ENCODE measurements around the gene CD55. TPM values are rescaled to one million over a fixed set of nuclear protein-coding genes. Genes with fewer than 3 reads are reported as not detected.

CD55 gene
- polyA plus RNA-seq, 1 of the 3 experiments (the other 2 are of a cell fraction), result 10.4 TPM

- Histone ChIP-seq H3K4me1 (ENCODE audit: control insufficient read depth in 1 of 2, insufficient read depth in 2 of 2, low read depth in 1 of 2, low read length in 1 of 2) (no peaks in the 10 kb centered on the region; a peak in 1 of 4 replicates), H2AFZ (ENCODE audit: low read depth) (no peak overlapping the region), H3K9ac (no peak overlapping the region), H3K79me2 (ENCODE audit: insufficient read depth) (no peaks in the 10 kb centered on the region), H3K4me2 (no peak overlapping the region), H3K27me3 (ENCODE audit: insufficient read depth) (peaks cover 13% of the 10 kb centered on the region; the same call in 1 of the 2 replicates), H3K4me3 (ENCODE audit: low read depth in 2 of 2, low read length in 1 of 2) (no peak overlapping the region), H3K9me2 (no peaks in the 10 kb centered on the region), H3F3A (replicated peaks; ENCODE audit: insufficient read depth) (peaks cover 7% of the 10 kb centered on the region), H3K36me3 (replicated peaks in 1 of 2; ENCODE audit: control insufficient read depth in 1 of 2, insufficient read depth in 2 of 2, low read length in 1 of 2) (no peaks in the 10 kb centered on the region), H3K9me3 (no peaks in the 10 kb centered on the region), H4K20me1 (ENCODE audit: insufficient read depth) (no peaks in the 10 kb centered on the region), H3K27ac (ENCODE audit: low read depth in 2 of 2, low read length in 1 of 2) (no peak overlapping the region)
- no peak for DNase-seq
- ChIA-PET CTCF (interaction anchor here (0.6 to 1.3 kb wide), 2 partner anchors 8 to 672 kb away, joined by 3 to 5 read pairs; no protein-coding TSS in a partner anchor), POLR2A (no interaction called here)
- TF ChIP-seq NFIC (IDR thresholded peaks at IDR 0.05; ENCODE audit: borderline replicate concordance) (no peak), CTCF (IDR thresholded peaks at IDR 0.05) (peak; percentile 22; the same call in 1 of the 2 replicates)
- 11% methylated on average over 2 of the region's 2 CpGs for WGBS (ENCODE audit: low lambda C conversion rate)
Measured at GRCh38 chr1:207397525-207397926, 76.0 kb downstream of the CD55 start.

GRCh38 chr1:207398986-207399385 is 77.5 kb downstream of the CD55 start:
- Histone ChIP-seq H3K4me2 (no peak overlapping the region), H2AFZ (ENCODE audit: low read depth) (no peak overlapping the region), H3K9me2 (no peaks in the 10 kb centered on the region), H3K36me3 (replicated peaks in 1 of 2; ENCODE audit: control insufficient read depth in 1 of 2, insufficient read depth in 2 of 2, low read length in 1 of 2) (no peaks in the 10 kb centered on the region), H3K79me2 (ENCODE audit: insufficient read depth) (no peaks in the 10 kb centered on the region), H3F3A (replicated peaks; ENCODE audit: insufficient read depth) (peaks cover 10% of the 10 kb centered on the region), H3K9me3 (no peaks in the 10 kb centered on the region), H4K20me1 (ENCODE audit: insufficient read depth) (no peaks in the 10 kb centered on the region), H3K4me3 (ENCODE audit: low read depth in 2 of 2, low read length in 1 of 2) (no peak overlapping the region), H3K9ac (no peak overlapping the region), H3K27ac (ENCODE audit: low read depth in 2 of 2, low read length in 1 of 2) (no peak overlapping the region), H3K4me1 (ENCODE audit: control insufficient read depth in 1 of 2, insufficient read depth in 2 of 2, low read depth in 1 of 2, low read length in 1 of 2) (no peaks in the 10 kb centered on the region), H3K27me3 (ENCODE audit: insufficient read depth) (peaks cover 13% of the 10 kb centered on the region; the same call in 1 of the 2 replicates)
- CTCF ChIA-PET, result no interaction called here
- POLR2A ChIA-PET, result no interaction called here
- WGBS (ENCODE audit: low lambda C conversion rate), result 17% methylated on average over 1 of the region's 1 CpG
- TF ChIP-seq JUND (IDR thresholded peaks at IDR 0.05) (no peak), USF1 (IDR thresholded peaks at IDR 0.05; ENCODE audit: borderline replicate concordance, low read depth) (no peak), FOSL2 (IDR thresholded peaks at IDR 0.05; ENCODE audit: borderline replicate concordance, low read depth) (no peak), PBX3 (IDR thresholded peaks at IDR 0.05) (no peak), RFX5 (IDR thresholded peaks at IDR 0.05; ENCODE audit: low read length) (no peak), YY1 (IDR thresholded peaks at IDR 0.05; ENCODE audit: low read depth) (no peak), MXI1 (IDR thresholded peaks at IDR 0.05; ENCODE audit: low read depth, low read length) (no peak), RXRA (IDR thresholded peaks at IDR 0.05; ENCODE audit: borderline replicate concordance, low read depth) (no peak), POLR2AphosphoS5 (IDR thresholded peaks at IDR 0.05; ENCODE audit: low read depth, low read length) (no peak), TAF1 (IDR thresholded peaks at IDR 0.05; ENCODE audit: borderline replicate concordance, low read depth, low read length) (no peak), EP300 (IDR thresholded peaks at IDR 0.05; ENCODE audit: borderline replicate concordance in 1 of 2, low read depth in 1 of 2, low read length in 1 of 2) (no peak), RCOR1 (IDR thresholded peaks at IDR 0.05; ENCODE audit: low read length) (no peak), NFIC (IDR thresholded peaks at IDR 0.05; ENCODE audit: borderline replicate concordance) (no peak), GATA2 (CRISPR knock-in tag; IDR thresholded peaks at IDR 0.05) (no peak)
- TF ChIP-seq, protein P1, sequence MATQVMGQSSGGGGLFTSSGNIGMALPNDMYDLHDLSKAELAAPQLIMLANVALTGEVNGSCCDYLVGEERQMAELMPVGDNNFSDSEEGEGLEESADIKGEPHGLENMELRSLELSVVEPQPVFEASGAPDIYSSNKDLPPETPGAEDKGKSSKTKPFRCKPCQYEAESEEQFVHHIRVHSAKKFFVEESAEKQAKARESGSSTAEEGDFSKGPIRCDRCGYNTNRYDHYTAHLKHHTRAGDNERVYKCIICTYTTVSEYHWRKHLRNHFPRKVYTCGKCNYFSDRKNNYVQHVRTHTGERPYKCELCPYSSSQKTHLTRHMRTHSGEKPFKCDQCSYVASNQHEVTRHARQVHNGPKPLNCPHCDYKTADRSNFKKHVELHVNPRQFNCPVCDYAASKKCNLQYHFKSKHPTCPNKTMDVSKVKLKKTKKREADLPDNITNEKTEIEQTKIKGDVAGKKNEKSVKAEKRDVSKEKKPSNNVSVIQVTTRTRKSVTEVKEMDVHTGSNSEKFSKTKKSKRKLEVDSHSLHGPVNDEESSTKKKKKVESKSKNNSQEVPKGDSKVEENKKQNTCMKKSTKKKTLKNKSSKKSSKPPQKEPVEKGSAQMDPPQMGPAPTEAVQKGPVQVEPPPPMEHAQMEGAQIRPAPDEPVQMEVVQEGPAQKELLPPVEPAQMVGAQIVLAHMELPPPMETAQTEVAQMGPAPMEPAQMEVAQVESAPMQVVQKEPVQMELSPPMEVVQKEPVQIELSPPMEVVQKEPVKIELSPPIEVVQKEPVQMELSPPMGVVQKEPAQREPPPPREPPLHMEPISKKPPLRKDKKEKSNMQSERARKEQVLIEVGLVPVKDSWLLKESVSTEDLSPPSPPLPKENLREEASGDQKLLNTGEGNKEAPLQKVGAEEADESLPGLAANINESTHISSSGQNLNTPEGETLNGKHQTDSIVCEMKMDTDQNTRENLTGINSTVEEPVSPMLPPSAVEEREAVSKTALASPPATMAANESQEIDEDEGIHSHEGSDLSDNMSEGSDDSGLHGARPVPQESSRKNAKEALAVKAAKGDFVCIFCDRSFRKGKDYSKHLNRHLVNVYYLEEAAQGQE (IDR thresholded peaks at IDR 0.05; ENCODE audit: low read depth, low read length), result no peak
- TF ChIP-seq, protein P2, sequence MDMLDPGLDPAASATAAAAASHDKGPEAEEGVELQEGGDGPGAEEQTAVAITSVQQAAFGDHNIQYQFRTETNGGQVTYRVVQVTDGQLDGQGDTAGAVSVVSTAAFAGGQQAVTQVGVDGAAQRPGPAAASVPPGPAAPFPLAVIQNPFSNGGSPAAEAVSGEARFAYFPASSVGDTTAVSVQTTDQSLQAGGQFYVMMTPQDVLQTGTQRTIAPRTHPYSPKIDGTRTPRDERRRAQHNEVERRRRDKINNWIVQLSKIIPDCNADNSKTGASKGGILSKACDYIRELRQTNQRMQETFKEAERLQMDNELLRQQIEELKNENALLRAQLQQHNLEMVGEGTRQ (IDR thresholded peaks at IDR 0.05; ENCODE audit: borderline replicate concordance, low read depth, low read length), result no peak
- DNase-seq, result no peak
